HCT116 (cell line): ENCODE results near the gene SH3D19.

Experiments used
- EZH2 ChIP-seq: fragments of 200-600 bp; sonication (generic); IDR thresholded peaks from 2 replicates; pipeline ENCODE4 v1.6.1; 2017; ENCODE audit warnings: antibody characterized with exemption, mixed run types
- POLR2A ChIP-seq: IDR thresholded peaks from 2 replicates; pipeline ENCODE4 v1.7.0; 2011; ENCODE audit warnings: borderline replicate concordance; ENCODE audit not compliant: insufficient read depth, insufficient read length; ENCODE audit errors: extremely low read depth
- POLR2AphosphoS5 ChIP-seq: IDR thresholded peaks from 2 replicates; pipeline ENCODE4 v1.6.1; 2011; ENCODE audit warnings: mild to moderate bottlenecking, low read depth, low read length, moderate library complexity
- ZNF274 ChIP-seq: fragments of 200-500 bp; sonication (Bioruptor generic); IDR thresholded peaks from 2 replicates; pipeline ENCODE4 v1.6.1; 2014; ENCODE audit warnings: mild to moderate bottlenecking, low read depth, low read length, inconsistent platforms
- TF ChIP-seq, protein P1 (sequence below), 3 experiments: fragments of 200-600 bp in 1 of 3; sonication (generic) in 1 of 3; IDR thresholded peaks in 2 of 3; conservative IDR thresholded peaks in 1 of 3; 2 replicates each; pipeline ENCODE4 v1.5.1; 2012 to 2017; ENCODE audit warnings: low read depth in 2 of 3, low read length in 2 of 3, antibody characterized with exemption in 1 of 3, borderline replicate concordance in 1 of 3, control low read depth in 1 of 3, mild to moderate bottlenecking in 1 of 3, mixed read lengths in 1 of 3, mixed run types in 1 of 3, moderate library complexity in 1 of 3; ENCODE audit not compliant: insufficient read depth in 1 of 3
- TF ChIP-seq, protein P2 (sequence below): IDR thresholded peaks from 2 replicates; pipeline ENCODE4 v1.6.1; 2012; ENCODE audit warnings: low read depth

DNA sequence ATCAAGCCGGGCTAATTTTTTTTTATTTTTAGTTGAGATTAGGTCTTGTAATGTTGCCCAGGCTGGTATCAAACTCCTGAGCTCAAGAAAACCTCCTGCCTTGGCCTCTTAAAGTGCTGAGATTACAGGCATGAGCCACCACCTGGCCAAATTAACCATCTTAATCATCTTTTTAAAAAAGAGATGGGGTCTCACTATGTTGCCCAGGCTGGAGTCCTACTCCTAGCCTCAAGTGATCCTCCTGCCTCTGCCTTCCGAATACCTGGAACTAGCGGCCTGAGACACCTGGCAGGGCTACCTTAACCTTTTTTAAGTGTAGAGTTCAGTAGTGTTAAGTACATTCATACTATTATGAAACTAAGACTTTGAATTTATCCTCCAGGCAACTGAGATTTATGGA is 227.6 kb downstream of the SH3D19 start:
- TF ChIP-seq, protein P1, sequence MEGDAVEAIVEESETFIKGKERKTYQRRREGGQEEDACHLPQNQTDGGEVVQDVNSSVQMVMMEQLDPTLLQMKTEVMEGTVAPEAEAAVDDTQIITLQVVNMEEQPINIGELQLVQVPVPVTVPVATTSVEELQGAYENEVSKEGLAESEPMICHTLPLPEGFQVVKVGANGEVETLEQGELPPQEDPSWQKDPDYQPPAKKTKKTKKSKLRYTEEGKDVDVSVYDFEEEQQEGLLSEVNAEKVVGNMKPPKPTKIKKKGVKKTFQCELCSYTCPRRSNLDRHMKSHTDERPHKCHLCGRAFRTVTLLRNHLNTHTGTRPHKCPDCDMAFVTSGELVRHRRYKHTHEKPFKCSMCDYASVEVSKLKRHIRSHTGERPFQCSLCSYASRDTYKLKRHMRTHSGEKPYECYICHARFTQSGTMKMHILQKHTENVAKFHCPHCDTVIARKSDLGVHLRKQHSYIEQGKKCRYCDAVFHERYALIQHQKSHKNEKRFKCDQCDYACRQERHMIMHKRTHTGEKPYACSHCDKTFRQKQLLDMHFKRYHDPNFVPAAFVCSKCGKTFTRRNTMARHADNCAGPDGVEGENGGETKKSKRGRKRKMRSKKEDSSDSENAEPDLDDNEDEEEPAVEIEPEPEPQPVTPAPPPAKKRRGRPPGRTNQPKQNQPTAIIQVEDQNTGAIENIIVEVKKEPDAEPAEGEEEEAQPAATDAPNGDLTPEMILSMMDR (IDR thresholded peaks at IDR 0.05 in 2 of 3, conservative IDR thresholded peaks at IDR 0.05 in 1 of 3; ENCODE audit: borderline replicate concordance in 1 of 3, insufficient read depth in 1 of 3, low read depth in 2 of 3, low read length in 2 of 3), result no peak
- TF ChIP-seq, protein P2, sequence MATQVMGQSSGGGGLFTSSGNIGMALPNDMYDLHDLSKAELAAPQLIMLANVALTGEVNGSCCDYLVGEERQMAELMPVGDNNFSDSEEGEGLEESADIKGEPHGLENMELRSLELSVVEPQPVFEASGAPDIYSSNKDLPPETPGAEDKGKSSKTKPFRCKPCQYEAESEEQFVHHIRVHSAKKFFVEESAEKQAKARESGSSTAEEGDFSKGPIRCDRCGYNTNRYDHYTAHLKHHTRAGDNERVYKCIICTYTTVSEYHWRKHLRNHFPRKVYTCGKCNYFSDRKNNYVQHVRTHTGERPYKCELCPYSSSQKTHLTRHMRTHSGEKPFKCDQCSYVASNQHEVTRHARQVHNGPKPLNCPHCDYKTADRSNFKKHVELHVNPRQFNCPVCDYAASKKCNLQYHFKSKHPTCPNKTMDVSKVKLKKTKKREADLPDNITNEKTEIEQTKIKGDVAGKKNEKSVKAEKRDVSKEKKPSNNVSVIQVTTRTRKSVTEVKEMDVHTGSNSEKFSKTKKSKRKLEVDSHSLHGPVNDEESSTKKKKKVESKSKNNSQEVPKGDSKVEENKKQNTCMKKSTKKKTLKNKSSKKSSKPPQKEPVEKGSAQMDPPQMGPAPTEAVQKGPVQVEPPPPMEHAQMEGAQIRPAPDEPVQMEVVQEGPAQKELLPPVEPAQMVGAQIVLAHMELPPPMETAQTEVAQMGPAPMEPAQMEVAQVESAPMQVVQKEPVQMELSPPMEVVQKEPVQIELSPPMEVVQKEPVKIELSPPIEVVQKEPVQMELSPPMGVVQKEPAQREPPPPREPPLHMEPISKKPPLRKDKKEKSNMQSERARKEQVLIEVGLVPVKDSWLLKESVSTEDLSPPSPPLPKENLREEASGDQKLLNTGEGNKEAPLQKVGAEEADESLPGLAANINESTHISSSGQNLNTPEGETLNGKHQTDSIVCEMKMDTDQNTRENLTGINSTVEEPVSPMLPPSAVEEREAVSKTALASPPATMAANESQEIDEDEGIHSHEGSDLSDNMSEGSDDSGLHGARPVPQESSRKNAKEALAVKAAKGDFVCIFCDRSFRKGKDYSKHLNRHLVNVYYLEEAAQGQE, result no peak
- no peak for TF ChIP-seq POLR2A
- TF ChIP-seq POLR2AphosphoS5, result no peak
- no peak for TF ChIP-seq EZH2
- no peak for TF ChIP-seq ZNF274
